HepG2 (cell line): ENCODE data around the gene PAQR7. TPM values are rescaled to one million over a fixed set of nuclear protein-coding genes. Genes with fewer than 3 reads are reported as not detected.

Source experiments
- CEBPB ChIP-seq: IDR thresholded peaks from 2 replicates; pipeline ENCODE4 v1.6.1; 2011; ENCODE audit warnings: low read depth, low read length, improper control_type of control experiment, borderline replicate concordance
- KDM1A ChIP-seq: IDR thresholded peaks from 2 replicates; pipeline ENCODE4 v1.6.1; 2016; ENCODE audit warnings: missing compliant biosample characterization
- KLF12 ChIP-seq: sonication (generic); formaldehyde crosslinking; IDR thresholded peaks from 2 replicates; pipeline ENCODE4 v1.4.0; 2020; ENCODE audit warnings: missing genetic modification reagents, borderline replicate concordance
- MIER2 ChIP-seq: IDR thresholded peaks from 2 replicates; pipeline ENCODE4 v1.6.1; 2016; ENCODE audit warnings: missing biosample characterization, missing genetic modification reagents
- RCOR2 ChIP-seq: IDR thresholded peaks from 2 replicates; pipeline ENCODE4 v1.6.1; 2016; ENCODE audit warnings: missing biosample characterization, missing genetic modification reagents
- SAP130 ChIP-seq: IDR thresholded peaks from 2 replicates; pipeline ENCODE4 v1.6.1; 2016; ENCODE audit warnings: low read depth
- ZNF343 ChIP-seq: sonication (generic); formaldehyde crosslinking; IDR thresholded peaks from 2 replicates; pipeline ENCODE4 v1.4.0; 2020; ENCODE audit warnings: mild to moderate bottlenecking, missing genetic modification reagents
- ZNF350 ChIP-seq: sonication (generic); formaldehyde crosslinking; IDR thresholded peaks from 2 replicates; pipeline ENCODE4 v1.4.0; 2020; ENCODE audit warnings: mild to moderate bottlenecking, low read depth, missing genetic modification reagents, borderline replicate concordance
- ZNF510 ChIP-seq: sonication (generic); formaldehyde crosslinking; IDR thresholded peaks from 2 replicates; pipeline ENCODE4 v1.4.0; 2020; ENCODE audit warnings: low read depth, mild to moderate bottlenecking, missing genetic modification reagents
- ZNF629 ChIP-seq: sonication (generic); formaldehyde crosslinking; conservative IDR thresholded peaks from 2 replicates; pipeline ENCODE4 v1.5.0; 2020; ENCODE audit warnings: missing genetic modification reagents
- ZNF768 ChIP-seq: sonication (generic); formaldehyde crosslinking; IDR thresholded peaks from 2 replicates; pipeline ENCODE4 v1.4.0; 2020; ENCODE audit warnings: missing genetic modification reagents
- polyA plus RNA-seq, 8 experiments: library from polyadenylated mRNA; depleted of rRNA in 3 of 8; stranded (reverse) in 7 of 8; unstranded in 1 of 8; fragments of >200 nt; fragmentation: Illumina TruSeq in 4 of 8; extraction: Trizol in 4 of 8; gene quantifications; 2 replicates each; pipeline versions ENCODE4 v1.2.1 to v1.2.3, GENCODE V29; 2011 to 2016; ENCODE audit warnings: low read depth in 4 of 8, missing spikeins in 1 of 8, mixed read lengths in 1 of 8; ENCODE audit not compliant: insufficient read depth in 1 of 8
- total RNA-seq, 5 experiments: library from RNA; depleted of rRNA; stranded (reverse); fragments of >200 nt; fragmentation: Illumina TruSeq; extraction: Trizol; gene quantifications; 2 replicates each; pipeline ENCODE4 v1.2.3, GENCODE V29; 2016; ENCODE audit warnings: low read depth in 1 of 5
- TF ChIP-seq, protein P1 (sequence below): sonication (generic); formaldehyde crosslinking; IDR thresholded peaks from 2 replicates; pipeline ENCODE4 v1.4.0; 2020; ENCODE audit warnings: missing genetic modification reagents, mild to moderate bottlenecking, borderline replicate concordance
- TF ChIP-seq, protein P2 (sequence below): sonication (generic); formaldehyde crosslinking; IDR thresholded peaks from 2 replicates; pipeline ENCODE4 v1.5.0; 2020; ENCODE audit warnings: missing genetic modification reagents
- TF ChIP-seq, protein P3 (sequence below): sonication (generic); formaldehyde crosslinking; IDR thresholded peaks from 2 replicates; pipeline ENCODE4 v1.4.0; 2020; ENCODE audit warnings: missing genetic modification reagents, borderline replicate concordance

Gene PAQR7
- total and polyA plus RNA-seq, 2 of the 13 experiments (the other 11 are each of a cell fraction or from before 2014, with no cell fraction given), result 13.2 to 16.6 TPM

GRCh38 chr1:25870614-25871013 is 4.9 kb downstream of the PAQR7 start (continued):
- TF ChIP-seq, protein P1, sequence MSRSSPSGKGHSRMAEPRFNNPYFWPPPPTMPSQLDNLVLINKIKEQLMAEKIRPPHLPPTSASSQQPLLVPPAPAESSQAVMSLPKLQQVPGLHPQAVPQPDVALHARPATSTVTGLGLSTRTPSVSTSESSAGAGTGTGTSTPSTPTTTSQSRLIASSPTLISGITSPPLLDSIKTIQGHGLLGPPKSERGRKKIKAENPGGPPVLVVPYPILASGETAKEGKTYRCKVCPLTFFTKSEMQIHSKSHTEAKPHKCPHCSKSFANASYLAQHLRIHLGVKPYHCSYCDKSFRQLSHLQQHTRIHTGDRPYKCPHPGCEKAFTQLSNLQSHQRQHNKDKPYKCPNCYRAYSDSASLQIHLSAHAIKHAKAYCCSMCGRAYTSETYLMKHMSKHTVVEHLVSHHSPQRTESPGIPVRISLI (CRISPR knock-in tag), result 0 out of 2 replicates have a peak, but pooled peaks have one; percentile 0
- TF ChIP-seq ZNF350, result no peak
- TF ChIP-seq RCOR2 (CRISPR knock-in tag), result peak; percentile 83; the same call in 1 of the 2 replicates
- TF ChIP-seq CEBPB, result peak; percentile 48; the same call in 1 of the 2 replicates
- TF ChIP-seq, protein P2, sequence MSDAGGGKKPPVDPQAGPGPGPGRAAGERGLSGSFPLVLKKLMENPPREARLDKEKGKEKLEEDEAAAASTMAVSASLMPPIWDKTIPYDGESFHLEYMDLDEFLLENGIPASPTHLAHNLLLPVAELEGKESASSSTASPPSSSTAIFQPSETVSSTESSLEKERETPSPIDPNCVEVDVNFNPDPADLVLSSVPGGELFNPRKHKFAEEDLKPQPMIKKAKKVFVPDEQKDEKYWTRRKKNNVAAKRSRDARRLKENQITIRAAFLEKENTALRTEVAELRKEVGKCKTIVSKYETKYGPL (CRISPR knock-in tag), result peak; percentile 79; the same call in 1 of the 2 replicates
- TF ChIP-seq ZNF768 (CRISPR knock-in tag), result peak; percentile 92; the same call in 1 of the 2 replicates
- TF ChIP-seq ZNF510 (CRISPR knock-in tag), result 0 out of 2 replicates have a peak, but pooled peaks have one; percentile 13
- no peak for TF ChIP-seq ZNF343 (CRISPR knock-in tag)
- TF ChIP-seq, protein P3, sequence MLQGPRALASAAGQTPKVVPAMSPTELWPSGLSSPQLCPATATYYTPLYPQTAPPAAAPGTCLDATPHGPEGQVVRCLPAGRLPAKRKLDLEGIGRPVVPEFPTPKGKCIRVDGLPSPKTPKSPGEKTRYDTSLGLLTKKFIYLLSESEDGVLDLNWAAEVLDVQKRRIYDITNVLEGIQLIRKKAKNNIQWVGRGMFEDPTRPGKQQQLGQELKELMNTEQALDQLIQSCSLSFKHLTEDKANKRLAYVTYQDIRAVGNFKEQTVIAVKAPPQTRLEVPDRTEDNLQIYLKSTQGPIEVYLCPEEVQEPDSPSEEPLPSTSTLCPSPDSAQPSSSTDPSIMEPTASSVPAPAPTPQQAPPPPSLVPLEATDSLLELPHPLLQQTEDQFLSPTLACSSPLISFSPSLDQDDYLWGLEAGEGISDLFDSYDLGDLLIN (CRISPR knock-in tag), result no peak
- TF ChIP-seq KLF12 (CRISPR knock-in tag), result 0 out of 2 replicates have a peak, but pooled peaks have one; percentile 50
- 0 out of 2 replicates have a peak, but pooled peaks have one; percentile 4 for TF ChIP-seq ZNF629 (CRISPR knock-in tag)
- TF ChIP-seq SAP130 (CRISPR knock-in tag), result 0 out of 2 replicates have a peak, but pooled peaks have one; percentile 6
- 0 out of 2 replicates have a peak, but pooled peaks have one; percentile 11 for TF ChIP-seq MIER2 (CRISPR knock-in tag)
- peak; percentile 45; the same call in 1 of the 2 replicates for TF ChIP-seq KDM1A
